Sigmoid colon (tissue), 7 donors: ENCODE measurements around the gene KSR1. TPM values are rescaled to one million over a fixed set of nuclear protein-coding genes. Genes with fewer than 3 reads are reported as not detected.

Experiments
- DNase-seq: peaks from one replicate; pipeline ENCODE4 v3.0.0-alpha.2; 2019
- H3K27ac ChIP-seq, 4 donors: fragments of 200-600 bp; sonication (generic); one replicate each; pipeline ENCODE4 v1.5.1; 2016 to 2019; ENCODE audit warnings: mild to moderate bottlenecking in 1 of 4
- H3K27me3 ChIP-seq, 3 donors: fragments of 200-600 bp; sonication (generic); one replicate each; pipeline ENCODE4 v1.5.1; 2019; ENCODE audit warnings: mild to moderate bottlenecking in 1 of 3
- H3K36me3 ChIP-seq, 4 donors: fragments of 200-600 bp; sonication (generic); one replicate each; pipeline ENCODE4 v1.5.1; 2016 to 2019
- H3K4me1 ChIP-seq, 4 donors: fragments of 200-600 bp; sonication (generic); one replicate each; pipeline ENCODE4 v1.5.1; 2017 to 2019
- H3K4me3 ChIP-seq, 4 donors: fragments of 200-600 bp; sonication (generic); one replicate each; pipeline ENCODE4 v1.5.1; 2017 to 2019; ENCODE audit warnings: mild to moderate bottlenecking in 2 of 4, moderate library complexity in 1 of 4
- H3K9me3 ChIP-seq, 4 donors: fragments of 200-600 bp in 3 of 4; sonication (generic) in 3 of 4; one replicate each; pipeline versions ENCODE4 v1.5.1 to v1.6.1; 2013 to 2019
- EP300 ChIP-seq, 4 donors: sonication (generic); formaldehyde crosslinking; IDR thresholded peaks; one replicate each; pipeline ENCODE4 v1.6.1; 2017; ENCODE audit warnings: antibody characterized with exemption in 4 of 4
- POLR2A ChIP-seq, 2 donors: fragments of 450-650 bp; IDR thresholded peaks; one replicate each; pipeline ENCODE4 v1.6.1; 2016; ENCODE audit warnings: antibody characterized with exemption in 2 of 2, mild to moderate bottlenecking in 2 of 2, moderate library complexity in 2 of 2
- POLR2AphosphoS5 ChIP-seq, 4 donors: sonication (generic); formaldehyde crosslinking; IDR thresholded peaks; one replicate each; pipeline ENCODE4 v1.6.1; 2017; ENCODE audit warnings: antibody characterized with exemption in 4 of 4
- WGBS, 2 donors: extraction: QIAGEN DNeasy Blood & Tissue Kit; methylation state at CpG; one replicate each; pipeline ENCODE4 v1.1.7; 2013; 5-methylcytosine and 5-hydroxymethylcytosine counted together
- intact Hi-C: fragments of 100-400 bp; cut with DNase I; formaldehyde crosslinking; loops from one replicate; pipeline ENCODE4 v1.15.1; 2023
- polyA plus RNA-seq, 3 donors: library from polyadenylated mRNA; stranded (reverse); fragments of 200-250 nt; gene quantifications; one replicate each; pipeline ENCODE4 v1.2.3, GENCODE V29; 2013
- total RNA-seq, 4 donors: library from RNA; depleted of rRNA; stranded (reverse); fragments of >200 nt; gene quantifications; one replicate each; pipeline ENCODE4 v1.1.0, GENCODE V29; 2016
- TF ChIP-seq, protein P1 (sequence below), 4 experiments: fragments of 450-650 bp in 3 of 4; fragments of 200-600 bp in 1 of 4; IDR thresholded peaks; one replicate each; pipeline ENCODE4 v1.5.1; 2016 to 2019; ENCODE audit warnings: antibody characterized with exemption in 4 of 4, mild to moderate bottlenecking in 3 of 4, moderate library complexity in 2 of 4
- donor health status: healthy with polysubstance abuse.
- donor health status: Bipolar disorder and iron deficiency.
- donor health status: healthy.

Gene KSR1
- total and polyA plus RNA-seq, 7 donors = 4.2 to 25.8 (median 18.2) TPM

DNA sequence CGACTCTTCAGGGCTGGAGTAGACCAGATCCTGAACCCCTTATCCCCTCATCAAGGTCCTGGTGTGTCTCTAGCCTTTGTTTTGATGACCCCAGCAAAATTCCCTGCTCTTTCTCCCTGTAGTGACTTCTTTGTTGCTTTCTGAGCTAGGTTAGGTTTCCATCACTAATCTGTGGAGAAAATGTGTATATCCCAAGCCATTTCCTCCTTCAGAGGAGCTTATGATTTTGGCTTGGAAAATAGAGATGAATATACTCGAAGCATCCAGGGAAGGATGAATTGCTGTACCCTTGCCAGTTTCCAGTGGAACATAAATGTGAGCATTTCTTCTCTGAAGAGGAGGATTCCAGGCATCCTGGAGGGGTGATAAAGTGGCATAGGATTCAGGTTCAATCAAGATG is 55.8 kb downstream of the KSR1 start:
- H3K27me3 ChIP-seq = no peaks in the 10 kb centered on the region
- no peak overlapping the region for H3K4me3 ChIP-seq
- peak overlapping the region in 2 of 4 donors; percentile 48 to 61 for H3K27ac ChIP-seq
- WGBS, 2 donors = 72 to 86% methylated on average over 2 of the region's 2 CpGs
- intact Hi-C loops = loop anchor here (10.0 kb wide), 1 partner anchor 47 kb away; no protein-coding TSS in a partner anchor
- H3K9me3 ChIP-seq = no peaks in the 10 kb centered on the region
- H3K36me3 ChIP-seq = no peaks in the 10 kb centered on the region
- DNase-seq = no peak
- TF ChIP-seq POLR2A (IDR thresholded peaks at IDR 0.05) = no peak
- TF ChIP-seq, protein P1, sequence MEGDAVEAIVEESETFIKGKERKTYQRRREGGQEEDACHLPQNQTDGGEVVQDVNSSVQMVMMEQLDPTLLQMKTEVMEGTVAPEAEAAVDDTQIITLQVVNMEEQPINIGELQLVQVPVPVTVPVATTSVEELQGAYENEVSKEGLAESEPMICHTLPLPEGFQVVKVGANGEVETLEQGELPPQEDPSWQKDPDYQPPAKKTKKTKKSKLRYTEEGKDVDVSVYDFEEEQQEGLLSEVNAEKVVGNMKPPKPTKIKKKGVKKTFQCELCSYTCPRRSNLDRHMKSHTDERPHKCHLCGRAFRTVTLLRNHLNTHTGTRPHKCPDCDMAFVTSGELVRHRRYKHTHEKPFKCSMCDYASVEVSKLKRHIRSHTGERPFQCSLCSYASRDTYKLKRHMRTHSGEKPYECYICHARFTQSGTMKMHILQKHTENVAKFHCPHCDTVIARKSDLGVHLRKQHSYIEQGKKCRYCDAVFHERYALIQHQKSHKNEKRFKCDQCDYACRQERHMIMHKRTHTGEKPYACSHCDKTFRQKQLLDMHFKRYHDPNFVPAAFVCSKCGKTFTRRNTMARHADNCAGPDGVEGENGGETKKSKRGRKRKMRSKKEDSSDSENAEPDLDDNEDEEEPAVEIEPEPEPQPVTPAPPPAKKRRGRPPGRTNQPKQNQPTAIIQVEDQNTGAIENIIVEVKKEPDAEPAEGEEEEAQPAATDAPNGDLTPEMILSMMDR (IDR thresholded peaks at IDR 0.05) = no peak
- TF ChIP-seq POLR2AphosphoS5 (IDR thresholded peaks at IDR 0.05) = no peak
- H3K4me1 ChIP-seq = peaks cover 0 to 48% (median 30%) of the 10 kb centered on the region in 4 donors

DNA sequence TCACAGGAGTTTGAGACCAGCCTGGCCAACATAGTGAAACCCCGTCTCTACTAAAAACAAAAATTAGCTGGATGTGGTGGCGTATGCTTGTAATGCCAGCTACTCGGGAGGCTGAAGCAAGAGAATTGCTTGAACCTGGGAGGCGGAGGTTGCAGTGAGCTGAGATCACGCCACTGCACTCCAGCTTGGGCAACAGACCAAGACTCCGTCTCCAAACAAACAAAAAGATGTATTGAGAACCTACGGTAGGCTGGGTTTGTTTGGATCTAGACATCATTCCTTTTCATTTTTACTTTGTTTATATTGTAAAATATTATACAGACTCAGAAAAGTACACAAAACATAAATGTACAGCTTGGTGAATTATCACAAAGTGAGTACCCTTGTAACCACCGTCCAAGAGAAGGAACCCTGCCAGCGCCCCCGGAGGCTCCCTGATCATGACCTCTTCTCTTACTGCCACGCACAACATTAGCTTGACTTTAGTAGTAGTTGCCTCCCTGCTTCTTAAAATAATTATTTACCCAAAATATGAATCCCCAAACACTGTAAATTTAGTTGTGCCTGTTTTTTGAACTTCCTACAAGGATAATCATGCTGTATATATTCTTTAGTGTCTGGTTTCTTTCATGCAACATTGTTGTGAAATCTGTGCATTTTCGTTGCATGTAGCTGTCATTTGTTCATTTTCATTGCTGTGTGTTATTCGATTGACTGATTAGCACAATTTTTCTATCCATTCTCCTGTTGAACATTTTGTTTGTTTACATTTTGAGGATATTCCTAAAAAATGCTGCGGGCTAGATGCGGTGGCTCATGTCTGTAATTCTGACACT is 56.5 kb downstream of the KSR1 start:
- H3K9me3 ChIP-seq = no peaks in the 10 kb centered on the region
- H3K36me3 ChIP-seq = no peaks in the 10 kb centered on the region
- H3K4me1 ChIP-seq = peaks cover 0 to 48% (median 30%) of the 10 kb centered on the region in 4 donors
- intact Hi-C loops = loop anchor here (10.0 kb wide), 1 partner anchor 48 kb away; no protein-coding TSS in a partner anchor
- no peak overlapping the region for H3K4me3 ChIP-seq
- H3K27me3 ChIP-seq = no peaks in the 10 kb centered on the region
- H3K27ac ChIP-seq = peak overlapping the region in 2 of 4 donors; percentile 48 to 61
- DNase-seq = no peak
- TF ChIP-seq, protein P1 (IDR thresholded peaks at IDR 0.05) = no peak
- TF ChIP-seq EP300 (IDR thresholded peaks at IDR 0.05) (no peak), POLR2A (IDR thresholded peaks at IDR 0.05) (no peak), POLR2AphosphoS5 (IDR thresholded peaks at IDR 0.05) (no peak)
- 44 to 72% methylated on average over 15 of the region's 15 CpGs for WGBS, 2 donors

DNA sequence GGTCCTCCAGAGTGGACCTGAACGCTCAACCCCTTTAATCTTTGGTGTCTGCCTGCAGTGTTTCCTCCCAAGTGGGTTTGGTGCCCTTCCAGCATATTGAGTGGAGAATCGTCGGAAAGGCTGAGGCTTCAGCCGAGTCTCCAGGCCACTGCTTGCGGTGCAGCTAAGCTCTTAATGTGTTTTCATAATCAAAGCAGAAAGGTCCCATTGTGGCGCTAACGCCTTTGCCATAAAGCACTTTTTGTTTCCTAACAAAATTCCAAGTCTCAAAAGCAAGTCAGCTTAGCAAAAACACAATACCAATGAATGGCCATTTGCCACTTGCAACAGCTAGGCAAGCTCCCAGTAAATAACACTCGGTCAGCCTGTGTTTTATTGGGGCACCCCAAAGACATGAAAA is 57.6 kb downstream of the KSR1 start:
- no peak for TF ChIP-seq POLR2A (IDR thresholded peaks at IDR 0.05)
- no peak for TF ChIP-seq POLR2AphosphoS5 (IDR thresholded peaks at IDR 0.05)
- TF ChIP-seq EP300 (IDR thresholded peaks at IDR 0.05) = no peak
- TF ChIP-seq, protein P1 (IDR thresholded peaks at IDR 0.05) = no peak
- H3K36me3 ChIP-seq = no peaks in the 10 kb centered on the region
- H3K4me3 ChIP-seq = no peak overlapping the region
- WGBS, 2 donors = 88 to 89% methylated on average over 8 of the region's 8 CpGs
- H3K4me1 ChIP-seq = peaks cover 0 to 46% (median 30%) of the 10 kb centered on the region in 4 donors
- no peaks in the 10 kb centered on the region for H3K9me3 ChIP-seq
- peak overlapping the region in 1 of 4 donors; percentile 61 for H3K27ac ChIP-seq
- intact Hi-C loops = loop anchor here (10.0 kb wide), 1 partner anchor 49 kb away; no protein-coding TSS in a partner anchor
- no peak for DNase-seq
- no peaks in the 10 kb centered on the region for H3K27me3 ChIP-seq

DNA sequence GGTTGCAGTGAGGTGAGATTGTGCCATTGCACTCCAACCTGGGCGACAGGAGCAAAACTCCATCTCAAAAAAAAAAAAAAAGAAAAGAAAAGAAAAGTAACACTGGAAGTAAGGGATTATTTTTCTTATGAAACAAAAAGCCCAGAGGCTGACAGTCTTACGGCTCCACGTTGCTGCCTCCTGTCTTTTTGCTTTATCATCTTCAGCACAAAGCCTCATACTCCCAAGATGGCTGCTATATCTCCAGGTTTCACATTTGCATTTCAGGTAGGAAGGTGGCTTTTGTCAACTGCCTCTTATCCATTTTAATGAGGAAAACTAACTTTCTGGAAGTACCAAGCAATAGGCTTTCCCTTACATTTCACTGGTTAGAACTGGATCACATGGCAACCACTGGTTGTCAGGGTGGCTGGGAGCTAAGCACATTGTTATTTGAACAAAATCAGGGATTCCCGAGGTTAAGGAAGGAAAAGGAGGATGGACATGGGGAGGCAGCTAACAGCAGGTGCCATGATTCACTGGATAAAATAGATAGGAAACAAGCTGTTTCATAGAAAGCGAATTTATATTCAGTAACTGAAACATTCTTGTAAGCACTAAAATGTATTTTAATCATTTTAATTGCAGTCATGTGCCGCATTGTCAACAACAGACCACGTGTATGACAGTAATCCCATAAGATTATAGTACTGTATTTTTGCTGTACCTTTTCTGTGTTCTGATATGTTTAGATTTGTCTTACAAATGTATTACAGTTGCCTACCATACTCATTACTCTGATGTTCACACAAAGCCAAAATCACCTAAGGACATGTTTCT is 58.6 kb downstream of the KSR1 start:
- 57 to 79% methylated on average over 7 of the region's 7 CpGs for WGBS, 2 donors
- intact Hi-C loops = loop anchor here (10.0 kb wide), 1 partner anchor 50 kb away; no protein-coding TSS in a partner anchor
- Histone ChIP-seq H3K36me3 (no peaks in the 10 kb centered on the region), H3K9me3 (no peaks in the 10 kb centered on the region), H3K27me3 (no peaks in the 10 kb centered on the region), H3K27ac (no peak overlapping the region), H3K4me1 (peaks cover 0 to 48% (median 33%) of the 10 kb centered on the region in 4 donors), H3K4me3 (no peak overlapping the region)
- DNase-seq = no peak
- TF ChIP-seq POLR2AphosphoS5 (IDR thresholded peaks at IDR 0.05) = no peak
- TF ChIP-seq POLR2A (IDR thresholded peaks at IDR 0.05) = no peak
- TF ChIP-seq EP300 (IDR thresholded peaks at IDR 0.05) = no peak
- TF ChIP-seq, protein P1 (IDR thresholded peaks at IDR 0.05) = no peak
